ENCODE data around the gene CPLX3.

CPLX3 gene

DNA sequence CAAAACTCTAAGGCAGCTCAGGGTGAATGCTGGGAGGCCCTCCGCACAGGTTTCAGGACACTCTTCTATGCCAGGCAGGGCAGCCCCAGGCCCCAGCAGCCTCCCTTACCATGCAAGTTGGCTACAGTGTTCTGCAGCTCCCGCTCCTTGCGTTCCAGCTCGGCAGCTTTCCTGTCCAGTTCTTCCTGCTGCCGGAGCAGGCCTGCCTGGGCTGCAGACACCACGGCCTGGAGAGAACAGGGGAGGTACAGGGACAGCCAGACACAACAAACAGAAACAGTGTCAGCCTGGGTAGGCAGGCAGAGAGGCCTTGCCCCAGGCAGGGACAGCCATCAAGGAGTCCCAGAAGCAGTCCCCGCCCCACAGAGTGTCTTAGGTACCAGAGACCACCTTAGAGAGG is 25.5 kb downstream of the CPLX3 start:
- DNase-seq: no peak

- DNase-seq: no peak
Observed at GRCh38 chr15:74854453-74855022, 28.1 kb downstream of the CPLX3 start.

GRCh38 chr15:74855857-74856256 is 29.4 kb downstream of the CPLX3 start:
- DNase-seq: no peak

GRCh38 chr15:74856537-74856936 is 30.1 kb downstream of the CPLX3 start:
- no peak for DNase-seq

GRCh38 chr15:74857082-74857655 is 30.7 kb downstream of the CPLX3 start:
- DNase-seq: no peak

DNA sequence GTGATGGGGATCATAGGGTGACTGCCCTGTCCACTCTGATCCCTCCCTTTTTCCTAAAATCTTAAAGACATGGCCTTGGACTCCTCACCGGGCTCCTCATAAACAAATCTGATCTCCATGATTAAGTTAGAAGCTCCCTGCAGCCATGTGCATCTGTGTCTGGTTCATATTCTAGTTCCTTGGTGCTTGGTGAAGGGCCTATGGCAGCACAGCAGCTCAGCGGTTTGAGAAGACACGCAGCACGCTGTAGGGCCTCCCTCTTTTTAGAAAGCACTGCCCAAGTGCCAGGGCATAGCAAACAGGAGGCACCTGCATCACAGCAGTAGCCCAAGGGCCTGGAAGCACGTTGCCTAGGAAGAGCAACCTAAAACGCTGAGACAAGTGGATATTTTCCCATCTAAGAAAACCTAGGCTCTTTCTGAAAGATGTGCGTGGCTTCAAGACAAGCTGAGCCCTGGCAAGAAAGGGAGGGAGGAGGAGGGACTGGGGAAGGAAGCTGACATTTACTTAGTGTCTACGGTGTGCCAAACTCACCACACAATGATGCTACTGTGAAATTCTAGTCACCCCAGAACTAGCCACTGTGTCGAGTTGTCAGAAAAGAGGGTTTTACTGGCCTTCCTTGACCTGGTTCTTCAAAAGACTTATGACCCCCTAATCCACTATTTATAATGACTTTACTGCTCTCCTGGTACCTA is 31.4 kb downstream of the CPLX3 start:
- no peak for DNase-seq

DNA sequence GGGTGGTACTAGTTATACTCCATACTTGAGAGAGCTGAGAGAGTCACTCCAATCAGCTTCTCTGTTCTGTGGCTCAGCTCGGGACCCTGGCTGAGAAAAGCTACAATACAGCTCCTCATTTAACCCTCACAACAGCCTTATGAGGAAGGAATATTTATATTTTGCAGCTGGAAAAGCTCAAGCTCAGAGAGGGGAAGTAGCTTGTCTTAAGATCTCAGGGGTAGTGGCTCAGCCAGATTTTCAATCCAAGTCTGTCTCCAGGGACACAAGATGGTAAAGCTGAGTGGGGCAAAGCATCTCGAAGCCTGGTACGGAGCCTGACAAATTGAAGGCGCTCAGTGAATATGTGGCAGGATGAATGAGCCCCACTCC is 31.9 kb downstream of the CPLX3 start:
- no peak for DNase-seq

- DNase-seq: no peak
Observed at GRCh38 chr15:74863239-74864056, 37.0 kb downstream of the CPLX3 start.

DNA sequence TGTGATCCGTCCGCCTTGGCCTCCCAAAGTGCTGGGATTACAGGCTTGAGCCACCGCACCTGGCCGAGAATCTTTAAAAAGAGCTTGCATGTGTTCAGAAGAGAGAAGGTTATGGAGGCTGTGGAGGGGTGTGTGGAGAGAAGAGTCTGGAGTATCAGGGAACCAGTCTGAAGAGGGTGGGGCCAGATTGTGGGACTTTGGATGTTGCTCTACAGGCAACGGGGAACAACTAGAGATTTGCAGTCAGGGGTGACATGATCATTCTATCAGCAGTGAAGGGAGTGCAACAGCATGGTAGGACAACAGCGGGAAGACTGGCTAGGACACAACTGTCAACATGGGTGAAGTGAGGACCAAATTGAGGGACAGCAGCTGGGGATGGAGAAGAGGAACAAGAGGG is 37.9 kb downstream of the CPLX3 start:
- DNase-seq: no peak

- DNase-seq: no peak
Observed at GRCh38 chr15:74865316-74865715, 38.9 kb downstream of the CPLX3 start.

- DNase-seq: no peak
Observed at GRCh38 chr15:74866090-74866489, 39.7 kb downstream of the CPLX3 start.

- DNase-seq: no peak
Observed at GRCh38 chr15:74867466-74868038, 41.1 kb downstream of the CPLX3 start.

DNA sequence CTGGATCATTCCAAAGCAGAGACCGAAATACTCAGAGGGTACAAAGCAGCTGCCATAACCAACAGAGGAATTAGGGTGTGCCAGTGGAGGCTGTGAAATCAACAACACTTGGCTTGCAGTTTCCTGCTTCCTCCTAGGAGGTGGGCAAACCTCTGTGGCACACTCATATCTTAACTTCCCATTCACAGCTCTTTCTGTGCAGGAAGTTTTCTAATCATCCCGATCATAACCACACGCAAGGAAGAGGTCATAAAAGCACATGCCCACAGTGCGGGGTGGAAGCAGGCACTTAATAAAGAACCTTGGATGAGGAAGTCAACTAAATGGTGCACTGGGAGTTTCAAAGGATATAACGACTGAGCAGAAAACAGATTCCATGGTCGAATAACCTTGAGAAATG is 41.6 kb downstream of the CPLX3 start:
- DNase-seq: peak; percentile 79 to 89

DNA sequence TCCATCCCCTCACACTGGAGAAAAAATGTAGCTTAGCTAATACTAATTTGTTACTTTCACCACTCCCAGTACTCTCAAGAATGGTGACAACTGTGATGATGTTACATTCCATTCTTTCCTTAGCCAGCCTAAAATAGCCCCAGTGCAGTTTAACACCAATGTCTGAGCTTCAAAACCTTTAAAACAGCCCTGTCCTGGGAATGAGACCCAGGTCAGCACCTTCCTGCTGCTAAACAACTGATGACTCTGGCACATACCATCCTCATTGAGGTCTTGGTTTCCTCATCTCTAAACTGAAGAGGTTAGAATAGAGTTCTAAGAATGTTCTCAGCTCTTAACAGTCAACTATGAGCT is 42.9 kb downstream of the CPLX3 start:
- no peak for DNase-seq

- DNase-seq: peak; percentile 78 to 88
Observed at GRCh38 chr15:74869726-74870407, 43.4 kb downstream of the CPLX3 start.

DNA sequence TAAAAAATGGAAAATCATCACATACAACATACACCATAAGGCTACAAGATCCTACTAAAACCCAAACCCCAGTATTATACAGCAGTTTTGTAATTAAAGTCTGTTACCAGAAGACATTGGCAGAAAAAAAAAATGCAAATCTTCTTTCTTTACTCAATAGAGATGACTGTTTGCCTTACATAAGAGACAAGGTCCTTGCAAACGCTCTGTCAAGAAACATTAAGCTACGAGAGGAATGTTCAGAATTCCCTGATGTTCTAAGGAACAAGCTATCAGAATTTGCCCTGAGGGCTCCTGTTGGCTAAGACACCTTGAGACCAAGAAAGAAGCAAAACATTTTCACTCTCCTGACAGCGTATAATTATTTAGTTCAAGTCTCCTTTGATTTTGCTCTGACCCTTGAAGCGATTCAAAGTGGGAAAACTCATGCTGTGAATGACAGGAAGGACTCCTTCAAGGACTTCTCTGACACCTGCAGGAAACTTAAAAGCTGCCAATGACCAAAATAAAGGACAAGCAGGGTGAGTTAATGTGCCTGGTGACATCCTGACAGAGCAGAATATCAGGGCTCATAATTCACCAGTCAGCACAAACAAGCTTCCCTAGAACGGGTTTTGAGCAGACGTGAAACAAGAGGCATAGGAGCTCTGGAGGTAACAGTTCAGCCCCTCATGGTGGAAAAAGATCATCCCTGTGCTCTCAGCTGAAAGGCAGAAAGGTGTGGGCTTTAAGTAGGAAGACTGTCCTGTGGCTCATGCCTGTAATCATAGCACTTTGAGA is 44.2 kb downstream of the CPLX3 start:
- peak in 1 of 2 donors; percentile 34 for DNase-seq

DNA sequence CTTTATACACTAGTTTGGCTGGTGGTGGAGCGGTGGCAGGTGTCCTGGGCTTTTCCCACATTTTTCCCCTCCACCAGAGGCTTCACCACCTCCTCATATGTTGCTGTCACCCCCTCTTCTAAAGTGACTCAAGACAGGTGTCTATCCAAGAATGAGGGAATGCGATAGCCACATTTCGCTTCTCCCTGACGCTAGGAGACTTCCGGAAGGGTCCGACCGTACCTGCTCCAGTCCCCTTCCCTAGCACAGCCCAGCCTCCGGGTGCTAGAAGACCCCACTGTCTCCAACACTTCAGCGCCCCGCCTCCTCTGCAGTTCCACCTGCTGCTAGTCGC is 46.2 kb downstream of the CPLX3 start:
- no peak for DNase-seq

DNA sequence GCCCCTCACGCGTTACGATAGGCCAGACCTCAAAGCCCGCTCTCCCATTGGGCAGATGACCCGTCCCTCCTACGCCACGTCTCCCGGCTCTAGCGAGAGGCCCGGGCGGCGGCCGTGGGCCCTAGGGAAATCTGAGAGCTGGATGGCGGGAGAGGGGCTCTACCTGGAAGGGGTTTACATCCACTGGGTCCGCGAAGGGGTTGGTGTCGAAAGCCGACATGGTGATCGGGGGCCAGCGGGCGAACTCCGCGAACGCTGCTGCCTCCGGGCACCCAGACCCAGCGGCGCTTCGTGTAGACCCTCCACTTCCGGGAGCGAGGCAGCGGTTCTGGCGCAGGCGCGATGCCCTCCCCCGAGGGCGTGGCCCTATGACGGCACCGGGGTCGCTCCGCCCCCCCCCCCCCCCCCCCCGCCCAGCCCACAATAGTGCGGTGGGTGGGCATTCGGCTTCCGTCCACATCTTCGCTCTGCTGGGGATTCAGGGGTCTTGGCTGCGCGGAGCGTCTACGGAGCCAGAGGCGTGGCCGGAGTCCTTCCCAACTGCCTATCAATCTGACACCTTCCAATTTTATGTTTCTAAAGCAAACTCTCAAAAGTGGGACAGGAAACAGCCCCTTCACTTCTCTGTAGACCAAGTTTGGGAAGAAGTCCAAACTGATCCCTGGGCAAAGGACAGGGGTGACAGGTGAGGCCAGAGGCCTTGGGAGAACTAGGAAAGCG is 46.8 kb downstream of the CPLX3 start, which contains the start of gene SCAMP2:
SCAMP2 (minus strand) TSS at position 330 of the 720 bp plus-strand sequence; CDS start at position 220, 110 bp downstream.
- peak; percentile 93 for DNase-seq

- peak in 1 of 2 donors; percentile 17 for DNase-seq
Observed at GRCh38 chr15:74873756-74874424, 47.5 kb downstream of the CPLX3 start.

DNA sequence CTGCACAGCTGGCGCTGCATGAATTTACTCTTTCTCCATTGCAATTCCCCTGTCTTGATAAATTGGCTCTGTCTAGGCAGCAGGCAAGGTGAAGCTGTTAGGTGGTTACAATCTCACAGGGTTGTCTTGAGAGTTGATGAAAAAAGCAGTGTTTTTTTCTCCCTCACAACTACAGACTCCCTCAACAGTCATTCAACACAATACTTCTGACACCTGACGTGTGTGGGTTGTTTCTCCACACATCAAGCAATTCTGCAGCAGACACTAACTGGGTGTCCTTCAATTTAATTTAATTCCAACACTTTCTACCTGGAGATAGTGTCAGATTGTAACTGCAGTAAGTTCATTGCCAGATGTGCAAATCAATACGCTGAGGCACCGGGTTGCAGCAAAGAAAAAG is 51.8 kb downstream of the CPLX3 start:
- DNase-seq: no peak
